Right lobe of liver (tissue), 4 donors: Measurements from ENCODE around the gene GRK7.

Experiments
- CTCF ChIP-seq, 4 donors: fragments of 200-600 bp in 3 of 4; fragments of 450-650 bp in 1 of 4; IDR thresholded peaks; one replicate each; pipeline versions ENCODE4 v1.5.1 to v1.8.0; 2016 to 2022; ENCODE audit warnings: antibody characterized with exemption in 4 of 4, mild to moderate bottlenecking in 2 of 4
- POLR2A ChIP-seq: fragments of 450-650 bp; IDR thresholded peaks from one replicate; pipeline ENCODE4 v1.6.1; 2017; ENCODE audit warnings: antibody characterized with exemption, mild to moderate bottlenecking
- donor health status: DM: no; HTN: no; CAD: no.
- donor health status: DM: no; HTN: no; CAD: no.
- donor health status: DM: no; HTN: yes; CAD: no.

- TF ChIP-seq CTCF (IDR thresholded peaks at IDR 0.05) (no peak), POLR2A (no peak)
Measured at GRCh38 chr3:141804778-141805639, 41.8 kb downstream of the GRK7 start.
